CD4-positive, alpha-beta T cell treated with Interleukin-12 subunit alpha and Interleukin-12 subunit beta, for 1 hour (primary cell): ENCODE data around the gene WIPF2.

Experiments
- DNase-seq: peaks from one replicate; pipeline ENCODE4 v3.0.0-alpha.2; 2020

Gene WIPF2

GRCh38 chr17:40218740-40219593 is at the start of gene WIPF2:
TSS of gene WIPF2 (plus strand) at chr17:40219304. CDS start at chr17:40256460, 37,156 bp downstream.
- peak; percentile 97 for DNase-seq

- no peak for DNase-seq
Measured at GRCh38 chr17:40170325-40170724, 48.8 kb upstream of the WIPF2 start.

- no peak for DNase-seq
Measured at GRCh38 chr17:40171750-40172149, 47.4 kb upstream of the WIPF2 start.

GRCh38 chr17:40173091-40173777 is 45.9 kb upstream of the WIPF2 start:
- DNase-seq, result no peak

- no peak for DNase-seq
Measured at GRCh38 chr17:40173778-40174135, 45.3 kb upstream of the WIPF2 start.

- no peak for DNase-seq
Measured at GRCh38 chr17:40174514-40174913, 44.6 kb upstream of the WIPF2 start.

- DNase-seq, result no peak
Measured at GRCh38 chr17:40175928-40176753, 43.0 kb upstream of the WIPF2 start.

GRCh38 chr17:40176754-40177110 is 42.4 kb upstream of the WIPF2 start:
- no peak for DNase-seq

- DNase-seq, result peak; percentile 89
Measured at GRCh38 chr17:40177275-40177874, 41.7 kb upstream of the WIPF2 start, which contains the start of gene RAPGEFL1. TSS of gene RAPGEFL1 (plus strand) at chr17:40177470. CDS start at chr17:40177862, 392 bp downstream.

GRCh38 chr17:40178021-40178601 is 41.0 kb upstream of the WIPF2 start:
- no peak for DNase-seq

GRCh38 chr17:40178660-40179059 is 40.4 kb upstream of the WIPF2 start:
- DNase-seq, result no peak

GRCh38 chr17:40179923-40180659 is 39.0 kb upstream of the WIPF2 start:
- no peak for DNase-seq

GRCh38 chr17:40180694-40181093 is 38.4 kb upstream of the WIPF2 start:
- no peak for DNase-seq

- no peak for DNase-seq
Measured at GRCh38 chr17:40181205-40181604, 37.9 kb upstream of the WIPF2 start.

GRCh38 chr17:40182606-40183005 is 36.5 kb upstream of the WIPF2 start:
- DNase-seq, result no peak

- no peak for DNase-seq
Measured at GRCh38 chr17:40187238-40187637, 31.9 kb upstream of the WIPF2 start.

- no peak for DNase-seq
Measured at GRCh38 chr17:40188694-40189093, 30.4 kb upstream of the WIPF2 start.

GRCh38 chr17:40190197-40191021 is 28.7 kb upstream of the WIPF2 start:
- DNase-seq, result peak; percentile 16

- peak; percentile 71 for DNase-seq
Measured at GRCh38 chr17:40191237-40192208, 27.6 kb upstream of the WIPF2 start.

GRCh38 chr17:40192961-40193360 is 26.1 kb upstream of the WIPF2 start:
- no peak for DNase-seq
